ENCODE data around the gene GLCE. TPM values are rescaled to one million over a fixed set of nuclear protein-coding genes. Genes with fewer than 3 reads are reported as not detected.
"Not testable (repeated sequence)": the region's sequence is repeated elsewhere in the genome, so short reads cannot be mapped to it uniquely, and the experiment has no call there.

The GLCE gene
- total RNA-seq, 1 donor from 2014 or later = 5.6 TPM

GRCh38 chr15:69297642-69298353 is 137.4 kb downstream of the GLCE start:
- Mint-ChIP-seq H3K27ac (no peak overlapping the region), H3K4me3 (no peak overlapping the region), H3K27me3 (peaks cover 47% of the 10 kb centered on the region), H3K4me1 (peaks cover 5% of the 10 kb centered on the region), H3K9me3 (no peaks in the 10 kb centered on the region), H3K36me3 (ENCODE audit: low read depth) (no peaks in the 10 kb centered on the region)
- intact Hi-C loops (cut with micrococcal nuclease) = no loop called here
- TF ChIP-seq CTCF (IDR thresholded peaks at IDR 0.05) = no peak
- ATAC-seq (ENCODE audit: low read depth) = no peak
- DNase-seq = no peak
- POLR2A ChIA-PET = no interaction called here
- CTCF ChIA-PET = no interaction called here

- Mint-ChIP-seq H3K9me3 (no peaks in the 10 kb centered on the region), H3K4me1 (peaks cover 5% of the 10 kb centered on the region), H3K4me3 (no peak overlapping the region), H3K27me3 (peaks cover 49% of the 10 kb centered on the region), H3K36me3 (ENCODE audit: low read depth) (no peaks in the 10 kb centered on the region), H3K27ac (no peak overlapping the region)
- CTCF ChIA-PET = no interaction called here
- POLR2A ChIA-PET = no interaction called here
- intact Hi-C loops (cut with micrococcal nuclease) = no loop called here
- TF ChIP-seq CTCF (IDR thresholded peaks at IDR 0.05) = no peak
- ATAC-seq (ENCODE audit: low read depth) (no peak), DNase-seq (no peak)
Observed at GRCh38 chr15:69298354-69298696, 137.9 kb downstream of the GLCE start.

GRCh38 chr15:69298697-69299441 is 138.4 kb downstream of the GLCE start, which contains the start of gene PAQR5:
PAQR5 (plus strand) TSS chr15:69298912; CDS start chr15:69360081, 61,169 bp downstream.
- POLR2A ChIA-PET = no interaction called here
- H3K27me3 Mint-ChIP-seq = peaks cover 49% of the 10 kb centered on the region
- no peaks in the 10 kb centered on the region for H3K36me3 Mint-ChIP-seq (ENCODE audit: low read depth)
- ATAC-seq (ENCODE audit: low read depth) = peak; percentile 31
- intact Hi-C loops (cut with micrococcal nuclease) = no loop called here
- CTCF ChIA-PET = no interaction called here
- no peaks in the 10 kb centered on the region for H3K9me3 Mint-ChIP-seq
- peaks cover 5% of the 10 kb centered on the region for H3K4me1 Mint-ChIP-seq
- DNase-seq = no peak
- H3K4me3 Mint-ChIP-seq = peak within 1 kb of the TSS; percentile 55
- TF ChIP-seq CTCF (IDR thresholded peaks at IDR 0.05) = no peak
- no peak within 1 kb of the TSS for H3K27ac Mint-ChIP-seq

GRCh38 chr15:69299451-69299886 is 139.0 kb downstream of the GLCE start:
- Mint-ChIP-seq H3K27me3 (peaks cover 50% of the 10 kb centered on the region), H3K27ac (no peak overlapping the region), H3K36me3 (ENCODE audit: low read depth) (no peaks in the 10 kb centered on the region), H3K4me3 (no peak overlapping the region), H3K4me1 (peaks cover 5% of the 10 kb centered on the region), H3K9me3 (no peaks in the 10 kb centered on the region)
- ChIA-PET CTCF (no interaction called here), POLR2A (no interaction called here)
- intact Hi-C loops (cut with micrococcal nuclease) = no loop called here
- DNase-seq (no peak), ATAC-seq (ENCODE audit: low read depth) (no peak)
- no peak for TF ChIP-seq CTCF (IDR thresholded peaks at IDR 0.05)

- no peak overlapping the region for H3K27ac Mint-ChIP-seq
- ChIA-PET POLR2A (no interaction called here), CTCF (no interaction called here)
- no peak for TF ChIP-seq CTCF (IDR thresholded peaks at IDR 0.05)
- H3K9me3 Mint-ChIP-seq = no peaks in the 10 kb centered on the region
- intact Hi-C loops (cut with micrococcal nuclease) = no loop called here
- H3K36me3 Mint-ChIP-seq (ENCODE audit: low read depth) = no peaks in the 10 kb centered on the region
- peaks cover 52% of the 10 kb centered on the region for H3K27me3 Mint-ChIP-seq
- peaks cover 5% of the 10 kb centered on the region for H3K4me1 Mint-ChIP-seq
- DNase-seq (no peak), ATAC-seq (ENCODE audit: low read depth) (no peak)
- no peak overlapping the region for H3K4me3 Mint-ChIP-seq
Observed at GRCh38 chr15:69299943-69300588, 139.6 kb downstream of the GLCE start.

GRCh38 chr15:69301101-69301500 is 140.7 kb downstream of the GLCE start:
- peaks cover 49% of the 10 kb centered on the region for H3K27me3 Mint-ChIP-seq
- CTCF ChIA-PET; H3K4me1 Mint-ChIP-seq; H3K4me3 Mint-ChIP-seq; H3K9me3 Mint-ChIP-seq; H3K27ac Mint-ChIP-seq; H3K36me3 Mint-ChIP-seq (ENCODE audit: low read depth); POLR2A ChIA-PET; intact Hi-C loops (cut with micrococcal nuclease); ATAC-seq (ENCODE audit: low read depth); DNase-seq: not testable (repeated sequence)

GRCh38 chr15:69302087-69302486 is 141.7 kb downstream of the GLCE start:
- CTCF ChIA-PET; H3K4me1 Mint-ChIP-seq; POLR2A ChIA-PET; H3K9me3 Mint-ChIP-seq; ATAC-seq (ENCODE audit: low read depth); H3K36me3 Mint-ChIP-seq (ENCODE audit: low read depth); DNase-seq; intact Hi-C loops (cut with micrococcal nuclease); H3K4me3 Mint-ChIP-seq; H3K27ac Mint-ChIP-seq: not testable (repeated sequence)
- H3K27me3 Mint-ChIP-seq = peaks cover 45% of the 10 kb centered on the region

Data from activated B cell treated with CpG ODN at 0.5 μM for 24 hours (primary cell).